Measurements from ENCODE around the gene FHOD3.

FHOD3 gene

DNA sequence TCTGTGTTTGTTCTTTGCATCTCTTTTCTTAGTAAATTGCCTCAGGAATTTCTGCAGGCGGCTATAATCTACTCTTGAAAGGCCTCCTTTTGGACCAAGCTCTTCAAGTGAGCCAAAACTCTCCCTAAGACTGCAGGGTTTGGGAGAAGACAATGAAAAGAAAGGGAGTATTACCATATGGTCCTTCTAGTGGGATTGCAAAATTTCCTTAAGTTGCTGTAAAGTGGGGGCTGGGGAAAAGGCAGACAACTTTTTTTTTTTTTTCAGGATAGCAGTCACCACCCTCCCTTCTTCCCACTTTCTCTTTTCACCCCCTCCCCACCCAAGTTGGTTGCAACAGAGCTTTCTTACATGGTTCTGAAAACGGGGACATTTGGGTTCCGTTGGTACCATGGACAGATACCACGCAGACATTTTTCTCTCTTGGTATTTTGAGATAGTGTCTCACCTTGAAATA, 183.7 kb downstream of the FHOD3 start:
- no peak for DNase-seq (ENCODE audit: low read depth)

DNA sequence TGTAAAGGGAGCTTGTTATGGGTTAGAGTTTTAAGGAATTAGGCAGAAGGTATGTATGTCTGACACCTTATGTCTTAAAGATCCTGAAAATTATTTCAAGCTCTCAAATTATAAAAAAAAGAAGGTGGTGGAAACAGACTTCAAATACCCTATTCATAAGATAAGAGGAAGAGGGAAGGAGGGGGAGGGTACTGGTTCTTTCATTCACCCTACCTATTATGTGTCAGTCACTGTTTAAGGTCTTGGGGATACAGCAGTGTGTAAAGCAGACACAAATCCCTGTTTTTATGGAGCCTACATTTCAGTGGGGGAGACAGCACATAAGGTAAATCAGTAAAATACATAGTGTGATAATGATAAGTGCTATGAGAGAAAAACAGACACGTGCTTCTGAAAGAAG, 184.4 kb downstream of the FHOD3 start:
- DNase-seq (ENCODE audit: low read depth) = no peak

DNA sequence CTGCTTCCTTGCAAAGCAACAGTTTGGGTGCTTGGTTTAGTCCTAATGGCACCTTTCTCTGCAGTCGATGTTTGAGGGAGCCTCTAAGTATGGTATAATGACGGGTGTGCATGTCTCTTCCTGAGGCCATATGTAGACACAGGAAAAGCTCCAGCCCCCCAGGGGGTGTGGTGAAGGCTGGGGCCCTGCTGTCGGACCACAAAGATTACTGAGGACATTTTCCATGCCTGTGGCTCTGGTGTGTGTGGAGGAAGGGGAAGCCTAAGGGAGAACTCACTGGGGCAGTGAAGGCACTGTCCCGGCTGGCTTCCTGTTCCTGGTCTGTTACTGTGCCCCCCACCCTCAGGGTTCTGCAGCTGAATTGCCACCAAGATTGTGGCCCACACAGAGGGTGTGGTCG, 187.1 kb downstream of the FHOD3 start:
- no peak for DNase-seq (ENCODE audit: low read depth)

DNA sequence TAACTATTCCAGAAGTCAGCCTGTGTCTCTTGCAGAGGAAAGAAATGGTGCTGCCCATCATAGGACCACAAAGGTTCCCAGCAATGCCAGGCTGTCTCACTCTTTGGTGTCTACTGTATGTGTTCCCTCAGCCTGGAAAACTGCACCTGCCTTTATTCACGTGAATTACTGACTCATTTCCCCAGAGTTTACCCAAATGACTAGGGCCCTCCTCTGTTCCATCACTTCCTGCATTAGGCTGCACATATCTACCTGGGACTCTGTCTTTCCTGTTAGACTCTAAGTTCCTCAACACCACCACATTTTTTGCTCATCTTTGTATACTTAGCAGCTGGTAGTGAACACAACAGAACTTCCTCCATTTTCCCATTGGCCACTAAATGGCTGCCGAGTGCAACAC, 188.3 kb downstream of the FHOD3 start:
- DNase-seq (ENCODE audit: low read depth) = no peak

DNA sequence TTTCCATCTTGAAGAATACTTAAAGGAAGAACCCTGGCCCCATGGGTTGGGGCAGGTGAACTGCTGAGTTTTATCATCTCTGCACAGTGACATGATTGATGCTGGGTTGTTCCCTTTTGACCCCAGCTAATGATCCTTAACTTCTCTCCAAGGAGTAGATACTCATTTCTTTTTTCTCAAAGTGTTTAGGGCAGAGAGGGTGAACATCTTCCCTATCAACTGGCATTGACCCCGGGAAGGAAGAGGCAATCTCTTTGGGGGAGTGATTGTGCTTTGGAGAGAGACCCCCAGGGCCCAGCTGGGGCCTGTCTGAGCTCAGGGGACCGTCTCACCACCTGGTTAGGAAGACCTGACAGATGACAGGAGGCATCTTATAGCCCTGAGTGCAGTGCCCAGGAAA, 190.6 kb downstream of the FHOD3 start:
- DNase-seq (ENCODE audit: low read depth) = no peak

DNA sequence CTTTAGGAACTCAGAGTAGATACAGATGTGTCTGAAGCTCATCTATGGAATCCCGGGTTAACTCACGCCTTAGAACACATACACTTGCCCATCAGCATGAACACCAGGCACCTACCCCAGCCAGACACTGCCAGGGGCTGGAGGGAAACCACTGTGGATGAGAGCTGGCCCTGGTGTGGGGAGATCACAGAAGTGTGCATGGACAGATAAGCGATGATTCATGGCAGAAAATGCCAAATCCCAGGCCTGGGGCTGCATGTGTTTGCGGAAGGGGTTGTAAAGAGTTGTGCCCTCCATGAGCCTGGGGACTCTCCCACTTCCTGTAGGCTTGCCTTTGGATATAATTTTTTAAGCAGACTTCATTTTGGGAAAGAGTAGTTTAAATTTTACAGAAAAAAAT, 193.4 kb downstream of the FHOD3 start:
- no peak for DNase-seq (ENCODE audit: low read depth)

DNA sequence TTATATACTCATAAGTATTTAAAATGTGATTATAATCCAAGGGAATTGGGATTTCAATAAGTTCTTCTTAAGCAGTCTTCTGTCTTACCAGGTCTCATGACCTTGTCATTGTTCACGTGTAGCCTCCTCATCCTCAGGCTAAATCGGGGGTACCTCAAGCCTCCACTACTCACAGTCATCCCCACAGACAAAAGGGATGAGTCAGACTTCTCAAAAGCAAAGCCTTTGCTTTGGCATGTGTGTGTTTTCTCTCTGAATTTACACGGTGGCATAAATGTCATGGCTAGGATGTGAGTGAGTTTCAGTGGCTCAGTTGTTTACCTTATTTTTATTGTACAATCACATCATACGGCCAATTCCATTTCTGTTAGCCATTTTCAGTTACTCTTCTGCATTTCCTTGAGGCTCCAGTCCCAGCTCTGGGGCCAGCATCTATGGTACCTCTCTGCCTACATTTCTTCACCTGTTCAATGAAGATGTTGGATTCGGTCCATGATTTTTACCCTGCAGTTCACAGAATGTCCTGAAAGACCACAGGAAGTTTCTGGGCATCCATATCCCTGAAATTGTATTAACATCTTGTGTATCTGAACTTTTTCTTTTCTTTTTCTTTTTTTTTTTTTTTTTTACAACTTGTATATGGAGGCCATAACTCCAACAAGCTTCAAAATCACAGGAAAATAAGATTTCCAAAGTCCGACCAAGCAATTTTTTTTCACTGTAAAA, 195.3 kb downstream of the FHOD3 start:
- DNase-seq (ENCODE audit: low read depth) = no peak

DNA sequence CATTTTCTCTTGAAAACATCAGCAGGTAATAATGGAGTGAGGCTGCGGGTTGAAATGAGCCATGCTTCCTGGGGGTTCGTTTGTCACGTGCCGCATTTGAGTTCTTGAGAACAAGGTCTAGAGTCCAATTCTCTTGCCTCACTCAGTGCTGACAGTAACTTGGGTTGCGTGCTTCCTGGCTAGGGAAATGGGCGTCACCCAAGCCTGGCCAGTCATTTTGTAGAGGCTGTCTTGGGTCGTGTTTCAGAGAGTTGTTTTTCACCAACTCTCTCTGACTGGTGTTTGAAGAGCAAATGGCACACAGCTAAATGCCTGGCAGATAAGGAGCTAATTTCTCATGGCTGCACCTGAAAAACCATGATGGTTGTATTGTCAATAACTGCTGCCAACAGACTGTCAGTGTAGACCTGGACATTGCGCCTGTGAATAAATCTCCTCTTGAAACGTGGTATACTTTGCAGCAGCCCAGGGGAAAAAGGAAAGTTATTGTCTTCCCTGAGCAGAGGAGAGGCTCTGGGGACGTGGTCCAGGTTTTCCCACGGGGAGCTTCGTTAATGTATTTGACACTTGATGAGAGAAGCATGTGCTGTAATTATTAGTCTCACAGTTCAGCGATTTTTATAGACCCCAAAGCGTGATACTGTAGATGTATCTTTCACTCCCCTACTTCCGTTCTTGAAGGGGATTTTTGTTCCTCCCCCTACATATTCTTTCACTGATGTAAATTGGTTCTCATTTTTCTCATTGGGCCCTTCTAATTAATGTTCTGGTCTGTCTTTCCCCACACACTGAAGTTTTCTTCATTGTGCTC, 196.0 kb downstream of the FHOD3 start:
- no peak for DNase-seq (ENCODE audit: low read depth)

DNA sequence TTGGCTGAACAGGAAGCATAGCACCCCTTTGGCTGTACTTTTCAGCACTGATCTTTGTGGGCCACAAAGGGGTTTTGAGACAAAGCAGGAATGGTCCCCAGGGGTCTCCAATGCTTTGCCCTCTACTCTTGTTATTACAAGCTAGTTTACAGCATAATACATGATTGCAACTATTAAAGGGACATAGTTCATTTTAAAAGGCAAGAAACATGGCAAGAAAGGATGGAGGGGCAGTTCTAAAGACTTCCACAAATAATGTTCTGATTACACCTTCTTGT, 196.6 kb downstream of the FHOD3 start:
- no peak for DNase-seq (ENCODE audit: low read depth)

DNA sequence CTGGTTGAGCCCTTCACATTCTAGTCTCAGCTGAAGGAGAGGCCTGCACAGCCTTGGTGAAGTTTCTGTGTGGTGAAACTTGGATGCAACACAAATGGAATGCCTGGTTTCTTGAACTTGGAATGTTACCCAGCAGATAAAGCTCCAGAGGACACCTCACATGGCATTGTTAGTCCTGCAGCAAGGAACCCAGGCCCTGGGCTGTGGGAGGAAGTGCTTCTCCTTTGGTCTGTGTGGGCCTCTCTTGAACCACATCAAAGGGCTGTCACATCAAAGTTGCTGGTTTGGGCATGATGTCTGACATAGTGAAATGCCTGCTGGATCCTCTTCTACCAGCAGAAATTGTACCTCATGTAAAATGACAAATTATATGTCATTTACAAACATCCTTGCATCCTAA, 198.5 kb downstream of the FHOD3 start:
- DNase-seq (ENCODE audit: low read depth) = no peak

DNA sequence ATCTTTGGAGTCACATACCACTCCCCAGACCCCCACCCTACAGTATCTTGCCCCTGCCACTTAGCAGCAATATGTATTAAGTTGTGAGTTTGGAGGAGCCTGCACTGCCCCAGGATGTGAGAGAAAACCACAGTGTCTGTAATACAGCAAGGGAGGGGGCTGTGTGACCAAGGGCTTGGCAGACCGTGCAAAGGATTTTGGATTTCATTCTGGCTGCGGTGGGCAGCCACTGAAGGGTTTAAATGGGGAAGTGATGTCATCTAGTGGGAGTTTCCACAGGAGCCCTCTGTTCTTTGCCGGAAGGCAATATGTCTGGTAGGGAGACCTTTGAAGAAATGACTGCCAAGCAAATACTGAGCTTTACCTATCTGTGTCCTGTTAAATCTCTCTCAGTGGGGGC, 202.4 kb downstream of the FHOD3 start:
- no peak for DNase-seq (ENCODE audit: low read depth)

DNA sequence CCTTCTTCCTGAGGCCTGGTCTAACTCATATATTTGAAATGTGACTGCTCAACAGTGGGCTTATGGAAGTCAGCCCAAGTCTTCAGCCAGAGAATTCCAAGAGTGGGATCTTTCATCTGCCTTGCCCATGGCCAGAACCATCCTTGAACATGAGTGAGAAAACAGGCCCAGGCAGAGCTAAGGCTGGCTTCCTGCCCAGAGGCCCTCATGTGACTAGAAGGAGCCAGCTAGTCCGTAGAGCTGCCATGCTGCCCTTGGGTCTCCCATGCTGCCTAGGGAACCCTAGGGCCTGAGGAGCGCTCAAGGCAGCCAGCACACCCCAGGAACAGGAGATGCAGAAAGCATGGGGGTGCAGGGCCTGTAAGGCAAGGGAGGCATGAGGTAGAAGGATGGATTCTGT, 203.6 kb downstream of the FHOD3 start:
- no peak for DNase-seq (ENCODE audit: low read depth)

DNA sequence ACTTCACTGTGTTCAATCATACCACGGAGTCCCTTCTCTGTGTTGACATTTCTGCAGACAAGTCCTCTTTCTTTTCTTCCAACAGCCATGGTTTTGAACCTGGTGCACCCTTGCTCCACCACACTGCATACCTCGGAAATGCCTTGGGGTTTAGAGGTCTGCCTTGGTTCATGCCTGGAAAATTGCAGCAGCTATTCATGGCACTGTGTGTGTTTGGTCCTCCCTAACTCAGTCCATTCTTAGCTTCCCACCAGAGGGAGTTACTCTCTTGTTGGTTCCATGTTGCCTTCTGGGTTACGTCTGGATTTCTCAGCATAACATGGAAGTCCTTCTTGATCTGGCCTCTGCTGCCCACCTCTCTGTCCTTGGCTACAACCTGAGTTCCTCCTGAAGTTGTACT, 206.0 kb downstream of the FHOD3 start:
- no peak for DNase-seq (ENCODE audit: low read depth)

DNA sequence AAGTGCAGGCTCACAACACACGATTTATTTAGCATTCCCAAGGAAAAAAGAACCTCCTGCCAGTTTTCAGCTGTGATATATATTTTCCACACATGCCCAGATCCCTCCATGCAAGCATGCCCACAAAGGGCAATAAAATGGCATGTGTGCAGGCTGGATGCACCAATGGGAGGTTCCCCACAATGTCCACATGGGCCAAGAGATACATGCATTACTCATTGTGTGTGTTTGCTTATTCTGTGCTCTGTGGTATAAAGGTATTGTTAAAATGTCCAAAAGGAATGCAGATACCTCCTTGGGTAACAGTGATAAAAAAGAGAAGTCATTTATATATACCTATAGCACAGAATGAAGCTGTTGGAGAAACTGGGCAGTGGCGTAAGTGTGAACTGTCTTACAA, 207.4 kb downstream of the FHOD3 start:
- no peak for DNase-seq (ENCODE audit: low read depth)

DNA sequence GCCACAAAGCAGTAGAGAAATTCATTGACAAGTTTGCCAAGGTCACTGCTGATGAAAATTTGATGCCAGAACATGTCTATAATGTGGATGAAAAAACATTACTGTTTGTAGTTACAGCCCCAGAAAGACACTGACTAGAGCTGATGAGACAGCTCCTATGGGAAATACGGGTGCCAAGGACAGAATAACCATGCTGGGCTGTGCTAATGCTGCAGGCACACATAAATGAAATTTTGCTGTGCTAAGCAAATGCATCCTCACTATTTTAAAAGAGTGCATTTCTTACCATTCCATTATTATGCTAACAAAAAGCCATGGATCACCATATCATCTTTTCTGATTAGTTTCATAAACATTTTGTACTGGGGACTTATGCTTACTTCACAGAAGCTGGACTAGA, 208.2 kb downstream of the FHOD3 start:
- no peak for DNase-seq (ENCODE audit: low read depth)

DNA sequence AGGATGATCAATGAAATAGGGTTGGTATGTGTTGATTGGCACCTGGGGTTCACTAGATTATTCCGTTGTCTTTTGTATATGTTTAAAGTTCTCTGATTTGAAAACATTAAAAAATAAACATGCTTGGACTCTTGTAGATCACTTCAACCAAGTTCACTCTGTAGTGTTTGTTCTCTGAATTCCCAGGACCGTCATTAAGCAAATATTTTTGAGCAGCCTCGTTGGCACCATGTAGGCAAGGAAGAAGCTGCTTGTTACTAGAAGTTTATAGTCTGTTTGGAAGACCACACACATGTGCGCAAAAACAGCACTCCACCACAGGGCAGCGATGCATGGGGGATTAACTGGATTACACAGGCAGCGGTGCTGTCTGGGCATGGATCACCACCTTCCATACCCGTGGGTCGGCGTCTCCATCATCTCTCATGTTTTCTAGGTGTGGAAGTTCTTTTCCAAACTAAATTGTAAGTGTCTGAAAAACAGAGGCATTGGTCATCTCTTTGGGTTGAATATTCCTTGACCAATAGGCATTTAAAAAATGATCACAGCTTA, 212.2 kb downstream of the FHOD3 start:
- no peak for DNase-seq (ENCODE audit: low read depth)

DNA sequence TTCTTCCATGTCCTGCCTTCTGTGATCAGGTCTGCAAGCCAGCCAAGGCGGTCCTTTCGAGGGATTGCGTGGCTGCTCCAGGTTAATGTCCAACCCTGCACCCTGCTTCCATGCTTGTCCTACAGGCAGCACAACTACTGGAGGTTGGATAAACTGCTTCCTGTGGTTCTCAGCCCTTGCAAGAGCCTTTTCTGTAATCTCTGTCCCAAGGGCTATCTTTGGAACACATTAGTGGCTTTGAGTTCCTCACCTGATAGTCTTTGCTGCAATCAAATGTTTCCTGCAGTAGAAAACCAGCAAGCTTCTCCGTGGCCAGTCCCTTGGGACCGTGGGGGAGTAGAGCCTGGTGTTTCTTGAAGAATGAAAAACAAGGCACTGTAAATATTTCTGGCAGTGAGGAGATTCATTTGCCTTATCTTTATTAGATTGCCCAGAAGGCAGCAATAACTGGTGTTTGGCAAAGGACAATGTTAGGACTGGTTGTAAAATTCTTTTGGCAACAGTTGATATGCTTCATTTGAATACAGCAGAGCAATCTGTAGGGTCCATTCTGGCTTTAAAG, 214.4 kb downstream of the FHOD3 start:
- DNase-seq (ENCODE audit: low read depth) = no peak

DNA sequence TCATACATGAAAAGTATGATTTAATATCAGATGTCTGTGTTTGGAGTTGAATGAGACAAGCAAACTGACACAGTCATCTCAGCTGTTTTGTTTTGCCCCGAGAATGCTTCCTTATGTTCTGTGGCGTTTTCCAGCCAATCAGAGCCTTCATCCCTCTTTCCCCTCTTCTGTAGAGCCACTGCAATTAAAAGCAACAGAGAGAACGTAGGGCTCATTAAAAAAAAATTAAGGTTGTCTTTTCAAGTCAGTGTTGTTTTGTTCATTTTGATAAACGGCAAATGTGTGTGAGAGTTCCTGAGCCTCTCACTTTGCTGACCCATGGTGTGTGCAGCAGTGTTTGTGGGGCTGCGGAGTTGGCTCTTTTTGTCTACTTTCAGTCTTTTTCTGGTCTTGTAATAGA, 216.0 kb downstream of the FHOD3 start:
- DNase-seq (ENCODE audit: low read depth) = no peak

DNA sequence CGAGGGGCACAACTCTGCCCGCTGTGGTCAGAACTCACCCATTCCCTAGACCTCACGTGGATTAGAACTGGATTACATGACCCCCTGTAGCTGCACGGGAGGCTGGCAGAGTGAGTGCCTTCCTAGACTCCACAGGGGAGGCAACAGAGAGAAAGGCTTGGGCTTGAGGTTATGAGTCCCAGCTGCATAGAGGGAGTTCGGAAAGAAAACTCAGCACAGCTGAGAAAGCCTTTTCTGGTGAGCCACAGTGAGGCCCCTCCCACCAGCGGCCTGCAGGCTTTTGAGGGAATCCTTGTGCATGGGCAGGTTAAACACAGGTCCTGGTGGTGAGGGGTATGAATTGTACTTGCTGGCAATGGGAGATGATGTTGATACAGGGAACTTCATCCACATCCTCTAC, 217.3 kb downstream of the FHOD3 start:
- no peak for DNase-seq (ENCODE audit: low read depth)

DNA sequence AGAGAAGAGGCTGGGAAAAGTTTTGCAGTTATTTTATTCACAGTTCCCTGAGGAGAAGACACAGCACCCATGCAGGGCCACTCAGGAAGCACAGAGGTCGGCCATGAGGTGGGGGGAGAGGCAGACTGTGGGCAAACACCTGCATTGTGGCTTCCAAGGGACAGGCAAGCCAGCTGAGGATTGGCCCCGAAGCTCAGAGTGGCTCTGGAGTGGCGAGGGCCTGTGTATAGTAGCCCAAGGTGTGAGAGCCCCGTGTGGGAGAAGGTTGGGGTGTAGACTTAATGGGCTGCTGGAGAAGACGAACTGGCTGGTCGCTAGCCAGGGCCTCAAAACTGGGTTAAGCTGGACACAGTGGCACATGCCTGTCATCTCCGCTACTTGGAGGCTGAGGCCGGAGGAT, 218.7 kb downstream of the FHOD3 start:
- DNase-seq (ENCODE audit: low read depth) = no peak

DNA sequence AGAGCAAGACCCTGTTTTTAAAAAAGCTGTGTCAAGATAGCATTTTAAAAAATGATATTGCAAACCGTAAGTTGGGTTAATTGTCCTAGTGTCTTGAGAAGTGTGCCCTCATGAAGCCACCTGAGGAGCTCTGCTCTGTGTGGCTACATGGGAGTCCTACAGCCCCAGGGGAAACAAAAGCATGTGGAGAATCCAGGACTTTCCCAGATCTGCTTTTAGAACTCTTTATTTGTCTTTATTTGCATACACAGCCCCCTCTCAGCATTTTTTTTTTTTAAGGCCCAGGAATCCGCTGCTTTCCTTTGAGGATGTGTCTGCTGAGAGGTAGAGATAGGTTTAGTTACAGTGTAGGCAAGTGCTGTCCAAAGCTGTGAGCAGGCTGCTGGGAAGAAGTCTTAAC, 219.2 kb downstream of the FHOD3 start:
- DNase-seq (ENCODE audit: low read depth) = no peak

DNA sequence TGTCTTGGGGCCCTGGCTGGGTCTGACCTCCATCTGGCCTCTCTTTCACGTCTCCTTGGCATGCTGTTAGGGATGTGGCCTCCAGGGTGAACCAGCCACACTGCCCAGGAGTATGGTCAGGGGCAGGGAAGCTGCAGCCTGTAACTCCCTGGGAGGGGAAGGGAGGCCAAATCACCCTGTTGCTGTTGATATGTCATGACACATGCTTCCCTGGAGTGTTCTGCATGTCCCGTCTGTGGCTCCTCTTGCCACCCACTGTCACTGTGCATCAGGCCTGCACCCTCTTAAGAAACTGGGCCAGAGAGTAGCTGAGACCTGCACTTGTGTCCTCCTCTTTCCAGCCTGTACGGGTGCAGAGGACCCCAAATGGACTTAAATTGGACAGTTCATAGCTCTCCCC, 221.3 kb downstream of the FHOD3 start:
- DNase-seq (ENCODE audit: low read depth) = no peak

DNA sequence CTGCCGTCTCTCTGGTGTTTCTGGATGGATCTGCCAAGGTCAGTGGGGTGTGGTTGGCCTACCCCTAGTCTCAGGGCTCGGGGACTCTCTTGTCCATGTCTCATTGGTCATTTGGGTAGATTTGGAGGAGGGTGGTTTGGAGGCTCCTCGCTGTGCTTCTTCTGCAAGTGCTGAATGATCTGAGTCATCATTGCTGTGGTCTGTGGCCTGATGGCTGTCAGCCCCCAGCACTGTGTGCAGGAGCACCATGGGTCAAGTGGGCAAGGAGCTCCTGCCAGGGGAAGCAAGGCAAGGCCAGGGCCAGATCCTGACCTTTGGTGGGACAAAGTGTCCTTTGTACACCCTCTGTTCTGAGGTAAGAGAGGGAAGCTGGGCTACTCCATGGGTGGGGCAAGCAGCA, 221.8 kb downstream of the FHOD3 start:
- no peak for DNase-seq (ENCODE audit: low read depth)
